Kidney (tissue), 14 donors: ENCODE data around the gene RIC8B. TPM values are rescaled to one million over a fixed set of nuclear protein-coding genes. Genes with fewer than 3 reads are reported as not detected.

Source experiments
- DNase-seq, 5 donors: peaks; one replicate each; pipeline ENCODE4 v3.0.0-alpha.2; 2013 to 2020
- FAIRE-seq: peaks from 2 replicates; lab custom pipeline; 2012; peaks lifted over from hg19 to GRCh38; lab: Jason Lieb, UNC
- H3K27ac ChIP-seq, 2 donors: one replicate each; pipeline ENCODE4 v1.7.0; 2013; ENCODE audit warnings: low read depth in 2 of 2, low read length in 2 of 2, inconsistent platforms in 1 of 2
- H3K27me3 ChIP-seq: one replicate; pipeline ENCODE4 v1.7.1; 2013; ENCODE audit warnings: low read length, inconsistent platforms; ENCODE audit not compliant: control insufficient read depth, insufficient read depth
- H3K36me3 ChIP-seq, 3 donors: one replicate each; pipeline versions ENCODE4 v1.7.0 to v1.7.1; 2013; ENCODE audit warnings: low read length in 3 of 3, control low read depth in 1 of 3, inconsistent platforms in 1 of 3; ENCODE audit not compliant: insufficient read depth in 3 of 3, control insufficient read depth in 2 of 3
- H3K4me1 ChIP-seq, 3 donors: one replicate each; pipeline versions ENCODE4 v1.7.0 to v1.7.1; 2013; ENCODE audit warnings: low read length in 3 of 3, inconsistent platforms in 1 of 3, low read depth in 1 of 3; ENCODE audit not compliant: control insufficient read depth in 2 of 3, insufficient read depth in 2 of 3
- H3K4me3 ChIP-seq, 3 donors: one replicate each; pipeline versions ENCODE4 v1.7.0 to v1.8.1; 2013; ENCODE audit warnings: low read length in 3 of 3, control low read depth in 1 of 3, inconsistent platforms in 1 of 3
- H3K9ac ChIP-seq, 3 donors: one replicate each; pipeline versions ENCODE4 v1.7.0 to v1.7.1; 2013; ENCODE audit warnings: low read length in 3 of 3, control low read depth in 1 of 3, inconsistent platforms in 1 of 3
- H3K9me3 ChIP-seq, 3 donors: one replicate each; pipeline versions ENCODE4 v1.7.0 to v1.7.1; 2013; ENCODE audit warnings: low read length in 3 of 3, control low read depth in 1 of 3, inconsistent platforms in 1 of 3; ENCODE audit not compliant: control insufficient read depth in 2 of 3, insufficient read depth in 1 of 3
- intact Hi-C: fragments of 100-400 bp; cut with DNase I; formaldehyde crosslinking; loops from one replicate; pipeline ENCODE4 v1.11.1; 2022
- polyA plus RNA-seq: library from polyadenylated mRNA; stranded (reverse); fragments of 350-450 nt; fragmentation: Illumina TruSeq; extraction: RNeasy Lipid Tissue Mini Kit (QIAGEN cat#74804); gene quantifications from one replicate; pipeline ENCODE4 v1.2.3, GENCODE V29; 2014; ENCODE audit warnings: low read depth, low replicate concordance; ENCODE audit not compliant: insufficient read depth
- total RNA-seq: library from RNA; stranded (reverse); fragmentation: NEBNext Ultra II Directional; extraction: Animal tissue kit (Norgen Biotek cat#: 25700); gene quantifications from one replicate; pipeline ENCODE4 v1.2.1, GENCODE V29; 2021
- TF ChIP-seq, protein P1 (sequence below): IDR thresholded peaks from 3 replicates; pipeline ENCODE4 v1.5.1; 2012; ENCODE audit warnings: mild to moderate bottlenecking, moderate library complexity, borderline replicate concordance; ENCODE audit not compliant: insufficient read depth; ENCODE audit errors: extremely low read depth
- donor health status: control.
- donor health status: control.
- donor health status: control.
- donor health status: control.
- donor health status: control.
- donor health status: DM: yes; HTN: yes; CAD: no.
- donor health status: Normal renal cell carcinoma (clear cell type).

RIC8B gene
- total and polyA plus RNA-seq, 2 donors from 2014 or later: 7.7 to 18.0 TPM

- Histone ChIP-seq H3K9me3 (no peaks in the 10 kb centered on the region), H3K36me3 (no peaks in the 10 kb centered on the region), H3K9ac (no peak overlapping the region), H3K4me1 (peaks cover 0 to 1% (median 0%) of the 10 kb centered on the region in 3 donors), H3K4me3 (no peak overlapping the region), H3K27ac (no peak overlapping the region), H3K27me3 (no peaks in the 10 kb centered on the region)
- FAIRE-seq (no peak), DNase-seq (peak in 4 of 5 donors; percentile 72 to 79 (median 76))
- intact Hi-C loops: no loop called here
- TF ChIP-seq, protein P1, sequence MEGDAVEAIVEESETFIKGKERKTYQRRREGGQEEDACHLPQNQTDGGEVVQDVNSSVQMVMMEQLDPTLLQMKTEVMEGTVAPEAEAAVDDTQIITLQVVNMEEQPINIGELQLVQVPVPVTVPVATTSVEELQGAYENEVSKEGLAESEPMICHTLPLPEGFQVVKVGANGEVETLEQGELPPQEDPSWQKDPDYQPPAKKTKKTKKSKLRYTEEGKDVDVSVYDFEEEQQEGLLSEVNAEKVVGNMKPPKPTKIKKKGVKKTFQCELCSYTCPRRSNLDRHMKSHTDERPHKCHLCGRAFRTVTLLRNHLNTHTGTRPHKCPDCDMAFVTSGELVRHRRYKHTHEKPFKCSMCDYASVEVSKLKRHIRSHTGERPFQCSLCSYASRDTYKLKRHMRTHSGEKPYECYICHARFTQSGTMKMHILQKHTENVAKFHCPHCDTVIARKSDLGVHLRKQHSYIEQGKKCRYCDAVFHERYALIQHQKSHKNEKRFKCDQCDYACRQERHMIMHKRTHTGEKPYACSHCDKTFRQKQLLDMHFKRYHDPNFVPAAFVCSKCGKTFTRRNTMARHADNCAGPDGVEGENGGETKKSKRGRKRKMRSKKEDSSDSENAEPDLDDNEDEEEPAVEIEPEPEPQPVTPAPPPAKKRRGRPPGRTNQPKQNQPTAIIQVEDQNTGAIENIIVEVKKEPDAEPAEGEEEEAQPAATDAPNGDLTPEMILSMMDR: no peak
These were observed 123.8 kb downstream of the RIC8B start for GRCh38 chr12:106897981-106898901.

DNA sequence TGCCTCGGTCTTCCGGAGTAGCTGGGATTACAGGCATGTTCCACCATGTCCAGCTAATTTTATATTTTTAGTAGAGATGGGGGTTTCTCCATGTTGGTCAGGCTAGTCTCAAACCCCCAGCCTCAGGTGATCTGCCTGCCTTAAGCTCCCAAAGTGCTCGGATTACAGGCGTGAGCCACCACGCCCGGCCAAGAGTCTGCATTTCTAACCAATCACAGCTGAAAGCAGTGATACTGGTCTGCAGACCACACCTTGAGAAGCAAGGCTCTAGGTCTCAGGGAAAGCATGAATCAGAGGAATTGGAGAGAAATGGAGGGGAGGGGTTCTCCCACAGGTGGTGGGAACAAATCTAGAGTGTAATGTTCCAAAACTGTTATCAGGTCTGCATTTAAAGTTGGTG, 126.1 kb downstream of the RIC8B start:
- DNase-seq (no peak), FAIRE-seq (no peak)
- no peaks in the 10 kb centered on the region for H3K9me3 ChIP-seq
- no peak overlapping the region for H3K4me3 ChIP-seq
- no peaks in the 10 kb centered on the region for H3K36me3 ChIP-seq
- H3K9ac ChIP-seq: no peak overlapping the region
- H3K4me1 ChIP-seq: peaks cover 0 to 2% (median 0%) of the 10 kb centered on the region in 3 donors
- intact Hi-C loops: no loop called here
- no peaks in the 10 kb centered on the region for H3K27me3 ChIP-seq
- no peak overlapping the region for H3K27ac ChIP-seq
- TF ChIP-seq, protein P1: no peak

GRCh38 chr12:106901276-106901675, 126.8 kb downstream of the RIC8B start:
- peaks cover 0 to 2% (median 0%) of the 10 kb centered on the region in 3 donors for H3K4me1 ChIP-seq
- H3K36me3 ChIP-seq: no peaks in the 10 kb centered on the region
- no peak for FAIRE-seq
- H3K27me3 ChIP-seq: no peaks in the 10 kb centered on the region
- H3K4me3 ChIP-seq: no peak overlapping the region
- intact Hi-C loops: no loop called here
- H3K27ac ChIP-seq: no peak overlapping the region
- no peaks in the 10 kb centered on the region for H3K9me3 ChIP-seq
- no peak overlapping the region for H3K9ac ChIP-seq
- TF ChIP-seq, protein P1: no peak
- DNase-seq: no peak
